Measurements from ENCODE around the gene PIAS1.
"Not testable (repeated sequence)": the region's sequence is repeated elsewhere in the genome, so short reads cannot be mapped to it uniquely, and the experiment has no call there.

PIAS1 gene

GRCh38 chr15:68224546-68225250 is 170.6 kb downstream of the PIAS1 start:
- TF ChIP-seq, protein P1, sequence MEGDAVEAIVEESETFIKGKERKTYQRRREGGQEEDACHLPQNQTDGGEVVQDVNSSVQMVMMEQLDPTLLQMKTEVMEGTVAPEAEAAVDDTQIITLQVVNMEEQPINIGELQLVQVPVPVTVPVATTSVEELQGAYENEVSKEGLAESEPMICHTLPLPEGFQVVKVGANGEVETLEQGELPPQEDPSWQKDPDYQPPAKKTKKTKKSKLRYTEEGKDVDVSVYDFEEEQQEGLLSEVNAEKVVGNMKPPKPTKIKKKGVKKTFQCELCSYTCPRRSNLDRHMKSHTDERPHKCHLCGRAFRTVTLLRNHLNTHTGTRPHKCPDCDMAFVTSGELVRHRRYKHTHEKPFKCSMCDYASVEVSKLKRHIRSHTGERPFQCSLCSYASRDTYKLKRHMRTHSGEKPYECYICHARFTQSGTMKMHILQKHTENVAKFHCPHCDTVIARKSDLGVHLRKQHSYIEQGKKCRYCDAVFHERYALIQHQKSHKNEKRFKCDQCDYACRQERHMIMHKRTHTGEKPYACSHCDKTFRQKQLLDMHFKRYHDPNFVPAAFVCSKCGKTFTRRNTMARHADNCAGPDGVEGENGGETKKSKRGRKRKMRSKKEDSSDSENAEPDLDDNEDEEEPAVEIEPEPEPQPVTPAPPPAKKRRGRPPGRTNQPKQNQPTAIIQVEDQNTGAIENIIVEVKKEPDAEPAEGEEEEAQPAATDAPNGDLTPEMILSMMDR (IDR thresholded peaks at IDR 0.05; ENCODE audit: low read depth, low read length, missing control alignments) = no peak
- H3K4me3 ChIP-seq (ENCODE audit: low read depth, low read length) = no peak overlapping the region
- DNase-seq (ENCODE audit: low read depth) = peak; percentile 56

DNA sequence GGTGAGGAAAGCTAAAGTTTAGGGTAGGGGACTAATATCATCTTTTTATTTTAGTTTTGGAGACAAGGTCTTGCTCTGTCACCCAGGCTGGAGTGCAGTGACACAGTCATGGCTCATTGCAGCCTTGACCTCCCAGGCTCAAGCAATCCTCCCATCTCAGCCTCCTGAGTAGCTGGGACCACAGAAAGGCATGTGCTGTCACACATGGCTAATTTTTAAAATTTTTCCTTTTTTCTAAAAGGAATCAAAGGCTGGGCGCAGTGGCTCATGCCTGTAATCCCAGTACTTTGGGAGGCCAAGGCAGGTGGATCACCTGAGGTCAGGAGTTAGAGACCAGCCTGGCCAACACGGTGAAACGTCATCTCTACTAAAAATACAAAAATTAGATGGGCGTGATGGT is 171.3 kb downstream of the PIAS1 start:
- H3K4me3 ChIP-seq (ENCODE audit: low read depth, low read length) = not testable (repeated sequence)

GRCh38 chr15:68227643-68228142 is 173.6 kb downstream of the PIAS1 start:
- TF ChIP-seq, protein P1 (IDR thresholded peaks at IDR 0.05; ENCODE audit: low read depth, low read length, missing control alignments) = no peak
- H3K4me3 ChIP-seq (ENCODE audit: low read depth, low read length) = peak overlapping the region; percentile 85
- no peak for DNase-seq (ENCODE audit: low read depth)

More for the DNA sequence above, 171.3 kb downstream of the PIAS1 start:
- DNase-seq (ENCODE audit: low read depth) = not testable (repeated sequence)

DNA sequence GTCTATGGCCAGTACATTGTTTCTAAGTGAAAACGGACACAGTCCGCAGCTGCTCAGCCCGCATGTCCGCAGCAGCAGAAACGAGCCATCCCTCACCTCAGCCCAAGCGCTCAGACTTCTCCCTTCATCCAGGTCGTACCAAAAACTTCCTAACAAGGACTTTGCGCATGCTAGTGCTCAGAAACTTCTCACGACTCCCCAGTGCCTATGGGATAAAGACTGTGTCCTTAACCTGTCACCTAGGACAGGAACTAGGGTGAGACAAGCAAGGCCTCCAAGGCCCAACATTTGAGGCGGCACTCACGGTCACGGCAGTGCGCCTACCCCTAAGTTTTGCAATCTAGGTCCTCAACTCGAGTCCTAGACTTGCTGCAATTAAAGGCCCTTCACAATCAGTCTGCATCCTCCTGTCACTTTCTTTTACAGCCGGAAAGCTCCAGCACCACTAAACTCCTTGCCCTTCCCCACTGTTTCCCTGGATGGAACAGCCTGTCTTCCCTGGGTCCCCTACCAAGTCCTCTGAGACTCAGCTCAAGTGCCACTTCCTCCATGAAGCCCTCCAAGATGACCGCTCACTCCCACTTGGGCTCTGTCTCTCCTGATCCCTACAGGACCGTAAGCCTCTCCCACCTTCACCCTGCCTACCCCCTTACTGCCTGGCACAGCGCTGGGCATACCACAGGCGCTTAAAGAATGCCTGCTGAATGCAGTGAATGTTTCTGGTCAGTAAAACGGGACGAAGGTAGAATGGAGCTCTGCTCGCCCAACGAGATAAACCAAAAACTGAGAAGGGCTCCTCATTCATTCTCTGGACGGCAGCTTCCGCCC is 174.2 kb downstream of the PIAS1 start:
- peak overlapping the region; percentile 85 for H3K4me3 ChIP-seq (ENCODE audit: low read depth, low read length)
- DNase-seq (ENCODE audit: low read depth) = no peak
- TF ChIP-seq, protein P1 (IDR thresholded peaks at IDR 0.05; ENCODE audit: low read depth, low read length, missing control alignments) = no peak

- TF ChIP-seq, protein P1 (IDR thresholded peaks at IDR 0.05; ENCODE audit: low read depth, low read length, missing control alignments) = no peak
- DNase-seq (ENCODE audit: low read depth) = no peak
- H3K4me3 ChIP-seq (ENCODE audit: low read depth, low read length) = peak overlapping the region; percentile 85
These were observed 174.9 kb downstream of the PIAS1 start for GRCh38 chr15:68228971-68229385.

DNA sequence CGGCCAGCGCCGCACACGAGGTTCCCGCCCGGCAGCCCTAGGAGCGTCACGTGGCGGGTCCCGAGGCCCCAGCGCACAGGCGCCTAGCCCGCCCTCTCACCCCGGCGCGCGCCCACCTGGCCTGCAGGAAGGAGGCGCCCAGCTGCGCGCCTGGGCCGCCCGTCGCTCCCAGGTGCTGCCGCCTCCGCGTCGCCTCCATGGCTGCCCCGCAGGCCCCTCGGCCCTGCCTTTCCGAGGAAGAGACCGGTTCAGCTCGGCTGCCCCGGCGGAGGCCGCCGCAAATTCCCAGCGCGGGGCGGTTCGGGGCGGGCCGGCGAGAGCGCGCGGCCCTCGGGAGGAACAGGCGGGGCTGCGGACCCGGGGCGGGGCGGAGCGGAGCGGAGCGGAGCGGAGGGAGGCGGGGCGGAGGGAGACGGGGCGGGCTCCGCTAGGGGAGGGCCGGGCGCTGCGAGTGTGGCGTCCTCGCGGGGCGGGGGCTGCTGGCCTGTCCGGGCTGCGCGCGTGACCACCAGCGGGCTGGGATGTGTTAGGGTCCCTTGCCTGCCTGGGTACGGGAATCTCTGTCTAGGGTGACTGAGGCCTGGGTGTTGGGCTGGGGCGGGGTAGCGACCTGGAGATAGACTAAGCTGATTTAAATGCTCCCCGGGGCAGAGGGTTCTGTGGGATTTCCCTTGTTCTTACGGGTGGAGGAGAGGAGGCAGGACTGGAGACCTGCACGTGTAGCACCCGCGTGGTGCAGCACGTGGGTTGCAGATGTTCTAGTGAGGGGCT is 175.5 kb downstream of the PIAS1 start, which contains the start of gene CLN6:
TSS of gene CLN6 (minus strand) at position 343 of the 771 bp plus-strand sequence. CDS start at position 199, 144 bp downstream.
- TF ChIP-seq, protein P1 (IDR thresholded peaks at IDR 0.05; ENCODE audit: low read depth, low read length, missing control alignments) = peak; percentile 8
- DNase-seq (ENCODE audit: low read depth) = peak; percentile 48
- H3K4me3 ChIP-seq (ENCODE audit: low read depth, low read length) = peak within 1 kb of the TSS; percentile 85
